Measurements from ENCODE around the gene ZBTB20.

ZBTB20 gene

DNA sequence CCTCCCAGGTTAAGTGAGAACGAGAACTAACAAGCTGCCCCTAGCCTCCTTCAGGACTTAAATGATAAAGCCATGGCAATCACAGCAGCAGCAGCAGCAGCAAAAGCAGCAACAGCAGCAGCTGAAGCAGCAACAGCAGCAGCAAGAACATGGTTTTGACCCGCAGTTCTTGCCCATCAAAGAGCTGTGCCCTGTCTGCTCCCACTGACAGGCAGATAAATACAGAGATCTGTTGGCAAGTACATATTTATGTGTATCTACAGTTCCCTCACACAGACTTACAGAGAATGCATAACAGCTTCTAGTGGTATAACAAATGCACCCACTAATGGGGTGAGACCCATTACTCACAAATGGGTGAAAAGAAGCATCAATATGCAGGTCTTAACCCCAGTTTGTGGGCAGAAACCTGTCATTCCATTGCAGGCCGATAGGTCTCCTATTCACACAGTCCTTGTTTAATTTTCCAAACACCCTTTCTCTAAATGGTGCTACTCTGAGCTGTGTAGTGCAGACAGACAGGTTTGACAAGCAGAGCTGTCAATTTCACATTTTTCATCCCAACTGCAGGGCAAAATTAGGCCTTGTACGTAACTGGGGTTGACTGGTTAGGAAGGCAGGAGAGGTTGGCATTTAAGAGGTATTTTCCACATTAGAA is 537.0 kb downstream of the ZBTB20 start:
- no peak overlapping the region for H3K4me3 ChIP-seq (ENCODE audit: low read length)
- TF ChIP-seq, protein P1, sequence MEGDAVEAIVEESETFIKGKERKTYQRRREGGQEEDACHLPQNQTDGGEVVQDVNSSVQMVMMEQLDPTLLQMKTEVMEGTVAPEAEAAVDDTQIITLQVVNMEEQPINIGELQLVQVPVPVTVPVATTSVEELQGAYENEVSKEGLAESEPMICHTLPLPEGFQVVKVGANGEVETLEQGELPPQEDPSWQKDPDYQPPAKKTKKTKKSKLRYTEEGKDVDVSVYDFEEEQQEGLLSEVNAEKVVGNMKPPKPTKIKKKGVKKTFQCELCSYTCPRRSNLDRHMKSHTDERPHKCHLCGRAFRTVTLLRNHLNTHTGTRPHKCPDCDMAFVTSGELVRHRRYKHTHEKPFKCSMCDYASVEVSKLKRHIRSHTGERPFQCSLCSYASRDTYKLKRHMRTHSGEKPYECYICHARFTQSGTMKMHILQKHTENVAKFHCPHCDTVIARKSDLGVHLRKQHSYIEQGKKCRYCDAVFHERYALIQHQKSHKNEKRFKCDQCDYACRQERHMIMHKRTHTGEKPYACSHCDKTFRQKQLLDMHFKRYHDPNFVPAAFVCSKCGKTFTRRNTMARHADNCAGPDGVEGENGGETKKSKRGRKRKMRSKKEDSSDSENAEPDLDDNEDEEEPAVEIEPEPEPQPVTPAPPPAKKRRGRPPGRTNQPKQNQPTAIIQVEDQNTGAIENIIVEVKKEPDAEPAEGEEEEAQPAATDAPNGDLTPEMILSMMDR (conservative IDR thresholded peaks at IDR 0.05; ENCODE audit: low read depth, low read length) = no peak
- no peak for DNase-seq (ENCODE audit: low read depth)

DNA sequence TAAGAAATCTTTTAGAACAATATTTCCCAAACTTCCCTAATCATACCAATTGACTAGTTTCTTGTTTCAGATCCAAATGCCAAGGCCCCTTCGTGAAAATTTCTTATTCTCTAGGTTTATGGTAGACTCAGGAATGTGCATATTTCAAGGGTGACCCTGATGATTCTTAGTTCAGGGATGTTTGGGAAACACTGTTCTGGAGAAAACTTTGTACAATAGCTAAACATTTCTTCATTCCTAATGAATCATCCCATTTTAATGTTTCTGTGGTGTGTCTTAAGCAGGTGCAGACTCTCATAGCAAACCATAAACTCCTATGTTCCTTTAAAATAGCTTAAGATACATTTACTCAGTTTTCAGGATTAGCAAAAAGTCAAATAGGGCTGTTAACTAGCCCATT is 538.8 kb downstream of the ZBTB20 start:
- TF ChIP-seq, protein P1 (conservative IDR thresholded peaks at IDR 0.05; ENCODE audit: low read depth, low read length) = no peak
- DNase-seq (ENCODE audit: low read depth) = peak; percentile 35
- no peak overlapping the region for H3K4me3 ChIP-seq (ENCODE audit: low read length)

DNA sequence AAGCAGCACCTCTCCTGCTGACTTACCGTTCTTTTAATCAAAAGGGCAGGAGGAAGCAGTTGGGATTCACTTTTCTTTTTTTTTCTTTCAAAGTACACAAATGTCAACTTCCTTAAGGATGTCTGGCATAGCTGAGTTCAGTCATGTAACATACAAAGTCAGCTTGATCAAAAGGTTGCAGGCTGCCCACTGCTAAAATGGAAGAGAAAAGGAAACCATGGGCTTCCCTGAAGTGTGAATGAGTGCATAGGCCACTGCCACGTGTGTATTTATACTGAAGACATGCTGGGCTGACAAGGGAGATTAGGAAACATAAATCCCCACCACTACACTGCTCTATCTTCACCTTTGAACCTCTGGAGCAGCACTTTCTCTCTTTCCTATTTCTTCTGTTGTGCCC is 540.8 kb downstream of the ZBTB20 start:
- TF ChIP-seq, protein P1 (conservative IDR thresholded peaks at IDR 0.05; ENCODE audit: low read depth, low read length) = no peak
- DNase-seq (ENCODE audit: low read depth) = no peak

DNA sequence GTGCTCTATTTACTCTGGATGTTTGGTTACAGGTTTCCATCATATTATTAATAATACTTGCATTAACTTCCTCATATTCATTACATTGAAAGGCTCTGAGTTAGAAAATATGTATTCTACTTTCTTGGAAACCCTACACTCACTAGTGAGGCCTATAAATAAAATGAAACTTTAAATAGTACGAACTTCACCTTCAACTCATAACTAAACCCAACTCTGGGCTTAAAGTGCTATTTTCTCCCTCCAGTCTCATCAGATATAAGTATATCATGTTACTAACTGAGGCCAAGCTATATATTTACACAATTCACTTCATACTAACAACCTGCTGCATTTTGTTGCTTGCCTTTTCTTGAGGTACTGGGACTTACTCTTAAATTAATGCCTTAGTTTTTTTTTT is 546.5 kb downstream of the ZBTB20 start:
- no peak overlapping the region for H3K4me3 ChIP-seq (ENCODE audit: low read length)
- no peak for DNase-seq (ENCODE audit: low read depth)
- TF ChIP-seq, protein P1 (conservative IDR thresholded peaks at IDR 0.05; ENCODE audit: low read depth, low read length) = no peak

More for the DNA sequence above, 540.8 kb downstream of the ZBTB20 start:
- H3K4me3 ChIP-seq (ENCODE audit: low read length) = no peak overlapping the region

DNA sequence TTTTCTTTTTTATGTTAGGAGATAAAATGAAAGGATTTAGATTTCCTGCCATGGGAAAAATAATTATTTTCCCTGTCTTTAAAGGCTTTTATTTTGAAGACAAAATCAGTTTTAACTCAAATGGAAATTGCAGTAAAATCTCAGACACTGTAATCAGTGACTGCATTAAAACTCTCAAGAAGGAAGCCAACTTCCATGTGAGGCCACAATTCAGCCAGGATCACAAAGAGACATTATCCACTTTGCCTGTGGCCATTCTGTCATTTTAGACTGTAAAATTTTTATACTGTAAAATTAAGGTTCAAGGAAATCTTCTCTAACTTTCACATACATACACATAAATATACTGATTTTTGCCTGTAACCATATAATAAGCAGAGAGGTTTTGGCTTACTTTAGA is 549.2 kb downstream of the ZBTB20 start:
- no peak overlapping the region for H3K4me3 ChIP-seq (ENCODE audit: low read length)
- no peak for DNase-seq (ENCODE audit: low read depth)
- TF ChIP-seq, protein P1 (conservative IDR thresholded peaks at IDR 0.05; ENCODE audit: low read depth, low read length) = no peak

DNA sequence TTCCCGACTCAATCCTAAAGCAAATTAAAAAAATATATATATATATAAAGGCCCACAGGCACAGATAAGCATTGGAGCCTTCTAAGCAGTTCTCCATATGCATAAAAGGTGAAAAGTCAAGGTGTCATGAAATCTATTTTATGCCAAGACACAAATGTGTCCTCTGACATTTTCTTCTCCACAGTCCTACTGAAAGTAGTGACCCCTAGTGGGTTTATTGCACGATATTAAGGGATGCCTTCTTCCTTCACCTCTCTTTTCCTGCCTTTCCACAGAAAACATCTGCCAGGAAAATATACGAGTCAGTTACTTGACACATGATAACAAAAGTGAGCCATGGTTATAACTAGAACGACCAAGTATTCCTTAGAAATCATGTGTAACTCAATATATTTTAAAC is 550.1 kb downstream of the ZBTB20 start:
- no peak overlapping the region for H3K4me3 ChIP-seq (ENCODE audit: low read length)
- TF ChIP-seq, protein P1 (conservative IDR thresholded peaks at IDR 0.05; ENCODE audit: low read depth, low read length) = peak; percentile 23
- DNase-seq (ENCODE audit: low read depth) = no peak

DNA sequence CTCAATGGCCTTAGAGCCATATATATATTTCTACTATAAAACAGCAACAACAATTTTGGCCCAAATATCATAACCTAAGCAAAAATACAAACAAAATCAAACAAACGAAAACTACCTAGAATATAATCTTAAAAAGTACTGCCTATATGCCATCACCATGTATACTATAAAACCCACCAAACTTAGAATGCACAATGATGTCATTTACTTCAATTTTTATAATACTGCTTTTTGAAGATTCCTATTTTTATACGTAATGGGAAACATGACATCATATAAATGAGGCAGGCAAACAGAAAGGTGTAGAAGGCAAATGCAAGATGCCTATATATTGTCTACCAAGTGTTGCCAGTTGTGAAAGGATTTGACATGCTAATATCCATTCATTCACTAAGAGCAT is 550.9 kb downstream of the ZBTB20 start:
- TF ChIP-seq, protein P1 (conservative IDR thresholded peaks at IDR 0.05; ENCODE audit: low read depth, low read length) = no peak
- no peak for DNase-seq (ENCODE audit: low read depth)

More for the DNA sequence above, 550.9 kb downstream of the ZBTB20 start:
- no peak overlapping the region for H3K4me3 ChIP-seq (ENCODE audit: low read length)
